GM20431 (cell line): ENCODE results near the gene PARP15.

Experiments used
- in situ Hi-C: fragments of 300-500 bp; cut with MseI, MboI; formaldehyde crosslinking; loops from one replicate; pipeline ENCODE4 v1.15.0; 2020; ENCODE audit warnings: low sequenced_read_pairs; ENCODE audit not compliant: unreplicated experiment

The PARP15 gene

DNA sequence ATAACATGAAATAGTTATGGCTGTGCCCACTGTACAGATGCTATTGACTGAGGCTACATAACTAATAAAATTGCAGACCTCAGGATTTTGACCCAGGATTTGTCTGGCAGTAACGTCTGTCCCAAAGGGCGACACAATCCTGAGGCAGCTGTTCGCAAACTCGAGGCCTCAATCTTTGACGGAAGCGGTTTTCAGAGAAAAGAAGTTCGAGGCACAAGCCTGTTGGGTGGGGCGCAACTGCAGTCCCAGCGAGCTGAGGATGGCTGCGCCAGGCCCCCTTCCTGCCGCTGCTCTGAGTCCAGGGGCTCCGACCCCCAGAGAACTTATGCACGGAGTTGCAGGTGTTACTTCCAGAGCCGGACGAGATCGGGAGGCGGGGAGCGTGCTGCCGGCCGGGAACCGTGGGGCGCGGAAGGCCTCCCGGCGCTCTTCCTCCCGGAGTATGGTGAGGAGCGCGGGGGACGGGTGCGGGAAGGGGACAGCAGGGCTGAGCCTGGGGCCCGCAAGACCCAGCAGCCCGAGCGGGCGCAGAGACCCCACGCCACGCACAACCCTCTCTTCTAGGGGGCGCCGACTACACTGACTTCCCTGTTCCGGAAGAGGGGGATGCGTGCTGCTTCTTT, at the start of gene PARP15:
TSS of gene PARP15 (plus strand) at position 242 of the 623 bp plus-strand sequence. CDS start at position 260, 18 bp downstream.
- in situ Hi-C loops, result no loop called here

- in situ Hi-C loops, result no loop called here
Measured at GRCh38 chr3:122530164-122530563, 47.3 kb upstream of the PARP15 start.

DNA sequence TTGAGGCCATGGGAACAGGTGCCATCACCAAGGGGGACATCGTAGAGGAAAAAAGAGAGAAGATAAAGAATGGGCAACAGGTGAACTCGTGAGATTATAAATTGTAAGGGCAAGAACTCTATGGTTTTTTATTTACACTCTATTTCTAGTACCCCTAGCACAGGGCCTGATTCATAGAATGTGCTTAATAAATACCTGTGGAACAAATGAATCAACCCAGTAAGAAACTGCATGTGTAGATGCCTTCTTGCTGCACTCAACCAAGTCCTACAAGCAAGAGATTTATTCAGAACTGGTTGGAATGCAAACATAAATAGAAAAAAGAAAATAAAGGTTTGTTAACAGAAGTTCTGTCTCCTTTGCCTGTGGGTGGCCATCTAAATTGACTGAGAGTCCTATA, 44.0 kb upstream of the PARP15 start:
- in situ Hi-C loops, result no loop called here

DNA sequence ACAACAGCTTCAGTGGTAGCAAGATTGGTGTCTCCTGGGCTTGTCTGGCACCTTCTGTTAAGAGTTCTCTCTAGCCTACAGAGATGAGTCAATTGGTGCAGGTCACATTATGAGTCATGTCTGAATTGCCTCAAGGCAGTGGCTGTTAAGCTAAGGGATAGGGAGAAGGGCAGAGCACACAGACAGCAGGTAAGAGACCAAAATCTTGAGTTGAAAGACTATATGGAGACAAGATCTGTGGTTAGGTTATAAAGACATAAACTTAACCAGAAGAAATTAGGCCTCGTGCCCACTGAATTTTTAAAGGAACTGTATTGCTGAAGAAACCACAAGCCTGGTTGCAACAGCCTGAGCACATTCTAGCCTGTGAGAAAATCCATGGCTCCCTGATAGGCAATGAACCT, 43.5 kb upstream of the PARP15 start:
- in situ Hi-C loops, result no loop called here

DNA sequence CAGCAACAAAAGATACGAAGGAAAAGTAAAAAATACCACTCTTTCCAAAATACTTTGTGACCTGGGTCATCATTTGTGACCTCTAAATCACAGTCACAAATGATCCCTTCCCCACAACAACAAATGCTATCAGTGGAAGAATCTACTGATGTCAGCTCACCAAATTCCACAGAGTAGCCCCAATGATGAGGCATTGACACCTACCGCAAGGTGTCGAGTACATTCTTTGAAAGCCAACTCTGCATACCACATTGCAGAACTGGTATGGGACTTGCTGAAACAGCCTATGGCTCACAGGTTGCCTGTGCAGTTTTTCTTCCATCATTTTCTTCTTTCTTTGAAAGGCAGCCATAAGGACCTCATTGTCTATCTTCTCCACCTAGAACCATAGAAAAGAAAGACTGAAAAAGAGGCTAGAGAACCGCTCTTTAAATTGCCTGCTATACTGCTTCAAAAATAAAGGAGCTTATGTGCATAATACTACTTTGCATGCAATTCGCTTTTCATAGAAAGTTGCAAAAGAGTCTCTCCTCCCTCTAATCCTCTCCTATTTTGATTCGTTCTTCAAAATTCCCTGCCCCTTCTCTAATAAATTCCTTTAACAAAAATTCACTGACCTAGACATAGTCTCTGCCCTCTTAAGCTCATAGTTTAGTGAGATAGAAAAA, 41.4 kb upstream of the PARP15 start:
- in situ Hi-C loops, result no loop called here

- in situ Hi-C loops, result no loop called here
Measured at GRCh38 chr3:122536632-122537001, 40.8 kb upstream of the PARP15 start.

GRCh38 chr3:122538956-122539490, 38.4 kb upstream of the PARP15 start:
- in situ Hi-C loops, result no loop called here

DNA sequence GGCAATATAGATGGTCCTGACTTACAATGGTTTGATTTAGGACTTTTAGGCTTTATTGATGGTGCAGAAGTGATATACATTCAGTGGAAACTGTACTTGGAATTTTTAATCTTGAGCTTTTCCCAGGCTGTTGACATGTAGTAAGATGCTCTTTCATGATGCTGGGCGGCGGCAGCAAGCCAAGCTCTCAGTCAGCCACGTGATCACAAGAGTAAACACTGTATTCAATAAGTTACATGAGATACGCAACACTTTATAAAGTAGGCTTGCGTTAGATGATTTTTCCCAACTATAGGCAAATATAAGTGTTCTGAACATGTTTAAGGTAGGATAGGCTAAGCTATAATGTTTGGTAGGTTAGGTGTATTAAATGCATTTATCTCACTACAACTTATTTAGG, 31.3 kb upstream of the PARP15 start:
- in situ Hi-C loops, result no loop called here

- in situ Hi-C loops, result no loop called here
Measured at GRCh38 chr3:122548076-122548475, 29.4 kb upstream of the PARP15 start.

- in situ Hi-C loops, result no loop called here
Measured at GRCh38 chr3:122548619-122549018, 28.8 kb upstream of the PARP15 start.

DNA sequence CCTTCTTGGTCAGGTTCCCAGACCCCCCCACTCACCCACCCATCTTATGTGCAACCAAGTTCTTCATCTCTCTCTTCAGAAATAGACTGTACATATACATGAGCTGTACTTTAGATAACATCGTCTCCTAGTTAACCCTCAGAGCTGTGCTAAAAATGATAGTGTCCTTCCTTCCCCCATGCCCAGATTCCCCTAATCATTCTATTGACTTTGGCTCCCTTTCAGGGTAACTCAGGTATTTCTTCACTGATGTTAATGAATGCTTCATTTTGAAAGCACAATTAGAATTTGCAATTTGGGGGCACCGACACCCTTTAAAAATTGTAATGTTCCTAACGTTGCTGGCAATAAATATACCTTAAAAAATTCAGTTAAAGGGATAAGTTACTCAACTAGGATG, 24.3 kb upstream of the PARP15 start:
- in situ Hi-C loops, result no loop called here

DNA sequence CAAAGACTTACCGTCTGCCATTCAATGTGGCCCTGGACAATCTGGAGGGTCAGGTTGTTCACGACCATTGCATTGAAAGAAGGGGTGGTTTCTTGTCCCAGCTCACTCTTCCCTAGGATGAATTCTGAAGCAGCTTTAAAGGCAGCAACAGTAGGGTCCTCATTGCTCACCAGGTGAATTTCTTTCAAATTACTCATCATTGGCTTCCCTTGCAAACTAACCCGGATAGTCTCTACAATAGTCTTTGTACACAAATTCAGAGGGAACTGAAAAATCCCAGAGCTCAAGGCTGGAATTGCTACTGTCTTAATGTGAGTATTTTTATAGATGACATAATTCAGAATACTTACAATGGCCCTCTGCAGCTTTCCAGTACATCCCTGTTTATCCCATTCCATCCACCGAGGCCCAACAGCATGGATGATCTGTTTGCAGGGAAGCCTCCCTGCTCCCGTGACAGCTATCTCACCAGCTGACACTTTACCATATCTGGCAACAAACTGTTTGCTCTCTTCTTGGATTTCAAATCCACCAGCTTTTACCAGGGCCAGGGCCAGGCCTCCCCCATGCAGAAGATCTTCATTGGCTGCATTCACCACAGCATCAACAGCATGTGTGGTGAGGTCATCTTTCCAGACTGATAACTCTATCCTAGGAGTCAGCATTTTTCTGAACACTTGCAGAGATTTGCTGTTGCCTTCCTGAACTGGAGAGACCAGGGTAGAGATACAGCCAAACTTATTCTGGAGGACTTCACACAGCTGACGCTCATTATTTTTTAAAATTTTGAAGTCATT, 22.0 kb upstream of the PARP15 start:
- in situ Hi-C loops, result no loop called here

DNA sequence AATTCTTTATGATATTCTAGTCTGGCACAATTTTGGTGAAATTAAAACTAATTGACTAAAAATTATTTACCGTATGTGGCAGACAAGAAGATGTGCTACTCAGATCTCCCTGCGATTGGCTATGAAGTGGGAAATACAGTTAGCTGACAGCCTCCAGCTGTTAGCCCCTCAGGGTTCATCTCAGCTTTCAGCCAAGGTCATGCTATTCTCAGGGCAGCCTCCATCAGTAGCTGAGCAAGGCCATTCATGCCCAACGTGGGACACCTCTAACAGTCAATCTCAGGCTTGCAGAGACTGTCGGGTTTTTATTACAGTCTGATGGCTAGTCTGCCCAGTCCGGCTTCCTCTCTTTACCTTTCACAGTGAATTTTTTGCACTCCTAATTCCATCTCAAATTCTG, 20.1 kb upstream of the PARP15 start:
- in situ Hi-C loops, result no loop called here

GRCh38 chr3:122558605-122559004, 18.8 kb upstream of the PARP15 start:
- in situ Hi-C loops, result no loop called here

- in situ Hi-C loops, result loop anchor here (5.0 kb wide), 1 partner anchor 117 kb away; no protein-coding TSS in a partner anchor
Measured at GRCh38 chr3:122559906-122560305, 17.5 kb upstream of the PARP15 start.

DNA sequence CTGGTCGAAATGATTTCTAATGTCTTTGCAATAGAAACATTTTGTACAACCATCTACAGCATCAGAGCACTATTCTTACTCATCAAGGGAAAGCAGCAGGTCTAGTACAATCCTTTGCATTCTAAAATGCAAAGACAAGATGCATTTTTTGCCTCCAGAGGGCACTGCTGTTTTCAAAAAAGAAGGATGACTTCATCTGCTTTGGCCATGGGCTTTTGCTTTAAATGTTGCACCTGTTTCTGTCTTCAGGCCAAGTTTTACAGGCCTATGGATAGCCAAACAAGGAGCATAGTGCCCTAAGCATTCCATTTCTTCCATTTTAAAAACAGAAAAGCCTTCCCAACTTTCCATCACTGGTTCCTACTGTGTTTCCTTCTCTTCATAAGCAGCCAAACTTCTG, 16.8 kb upstream of the PARP15 start:
- in situ Hi-C loops, result loop anchor here (5.0 kb wide), 1 partner anchor 117 kb away; no protein-coding TSS in a partner anchor

DNA sequence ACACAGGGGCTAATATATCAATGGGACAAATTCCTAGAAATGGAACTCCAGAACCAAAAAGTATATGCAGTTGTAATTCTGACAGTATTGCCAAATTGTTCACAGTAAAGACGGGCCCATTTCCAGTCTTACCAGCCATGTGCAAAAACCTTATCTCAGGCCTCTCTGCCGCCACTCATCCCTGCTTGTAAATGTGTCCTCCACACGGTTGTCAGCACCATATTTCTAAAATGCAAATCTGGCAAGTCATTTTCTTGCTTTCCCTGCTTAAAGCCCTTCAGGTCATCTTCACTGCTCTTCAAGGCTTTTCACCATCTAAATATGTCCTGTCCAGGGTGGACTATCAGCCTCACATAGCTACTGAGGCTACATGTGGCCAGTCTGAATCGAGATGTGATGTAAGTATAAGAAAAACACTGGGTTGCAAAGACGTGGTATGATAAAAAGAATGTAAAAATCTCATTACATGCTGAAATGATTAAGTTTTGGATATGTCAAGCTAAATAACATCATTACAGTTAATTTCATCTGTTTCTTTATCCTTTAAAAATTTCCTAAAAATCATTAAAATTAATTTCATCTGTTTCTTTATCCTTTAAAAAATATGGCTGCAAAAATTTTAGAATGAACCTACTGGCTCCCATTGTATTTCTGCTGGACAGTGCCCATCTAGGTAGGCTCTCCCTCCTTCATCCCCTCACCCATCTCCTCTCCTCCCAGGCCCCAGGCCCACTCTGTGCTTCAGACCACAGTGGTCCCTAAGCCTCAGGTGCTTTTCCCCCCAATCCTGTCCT, 14.3 kb upstream of the PARP15 start:
- in situ Hi-C loops, result loop anchor here (5.0 kb wide), 1 partner anchor 114 kb away; no protein-coding TSS in a partner anchor

GRCh38 chr3:122563717-122564025, 13.8 kb upstream of the PARP15 start:
- in situ Hi-C loops, result loop anchor here (5.0 kb wide), 1 partner anchor 114 kb away; no protein-coding TSS in a partner anchor

GRCh38 chr3:122564155-122564912, 13.1 kb upstream of the PARP15 start, which contains the start of the genes DTX3L and PARP9:
TSS of gene DTX3L (plus strand) at chr3:122564338. CDS start at chr3:122564427, 89 bp downstream.
TSS of gene PARP9 (minus strand) at chr3:122564300. CDS start at chr3:122559620, 4,680 bp downstream.
- in situ Hi-C loops, result loop anchor here (5.0 kb wide), 1 partner anchor 113 kb away; no protein-coding TSS in a partner anchor
